Transverse colon (tissue), 4 donors: ENCODE data around the gene ARHGAP32. TPM values are rescaled to one million over a fixed set of nuclear protein-coding genes. Genes with fewer than 3 reads are reported as not detected.

Experiments
- DNase-seq: peaks from one replicate; pipeline ENCODE4 v3.0.0-alpha.2; 2019
- H3K27ac ChIP-seq, 4 donors: fragments of 200-600 bp; sonication (generic); 2 replicates each; pipeline ENCODE4 v1.5.1; 2016 to 2018; ENCODE audit warnings: inconsistent platforms in 4 of 4
- H3K27me3 ChIP-seq: fragments of 200-600 bp; sonication (generic); 2 replicates; pipeline ENCODE4 v1.5.1; 2017; ENCODE audit warnings: inconsistent platforms
- H3K36me3 ChIP-seq, 4 donors: fragments of 200-600 bp; sonication (generic); 2 replicates each; pipeline ENCODE4 v1.5.1; 2017 to 2019; ENCODE audit warnings: inconsistent platforms in 4 of 4
- H3K4me1 ChIP-seq, 4 donors: fragments of 200-600 bp; sonication (generic); 2 replicates each; pipeline ENCODE4 v1.5.1; 2017 to 2020; ENCODE audit warnings: inconsistent platforms in 4 of 4
- H3K4me3 ChIP-seq, 4 donors: fragments of 200-600 bp; sonication (generic); 1 replicate in 1 of 4; 2 replicates in 3 of 4; pipeline versions ENCODE4 v1.5.1 to v1.6.1; 2017 to 2019; ENCODE audit warnings: inconsistent platforms in 4 of 4
- H3K9me3 ChIP-seq, 2 donors: fragments of 200-600 bp; sonication (generic); 2 replicates each; pipeline ENCODE4 v1.5.1; 2017 to 2019; ENCODE audit warnings: inconsistent platforms in 2 of 2
- EP300 ChIP-seq: sonication (generic); formaldehyde crosslinking; IDR thresholded peaks from one replicate; pipeline ENCODE4 v1.6.1; 2017; ENCODE audit warnings: antibody characterized with exemption, low read depth
- POLR2A ChIP-seq: fragments of 450-650 bp; IDR thresholded peaks from one replicate; pipeline ENCODE4 v1.6.1; 2016; ENCODE audit warnings: antibody characterized with exemption, mild to moderate bottlenecking, moderate library complexity
- POLR2AphosphoS5 ChIP-seq, 3 donors: sonication (generic); formaldehyde crosslinking; IDR thresholded peaks; one replicate each; pipeline ENCODE4 v1.6.1; 2016; ENCODE audit warnings: antibody characterized with exemption in 3 of 3
- WGBS, 2 donors: methylation state at CpG; one replicate each; pipeline ENCODE4 v1.1.5; 2018; ENCODE audit warnings: low coverage in 1 of 2; 5-methylcytosine and 5-hydroxymethylcytosine counted together
- in situ Hi-C, 4 donors: fragments of 200-750 bp; cut with MboI; loops; one replicate each; pipeline versions ENCODE4 v1.15.0 to v1.15.1; 2017; ENCODE audit warnings: low sequenced_read_pairs in 3 of 4, low pct_ligation_motif_present in 1 of 4, low pct_unique_long_range_greater_than_20kb in 1 of 4
- intact Hi-C: fragments of 100-400 bp; cut with DNase I; formaldehyde crosslinking; loops from one replicate; pipeline ENCODE4 v1.15.1; 2023; ENCODE audit warnings: low total_unique reads
- total RNA-seq, 4 donors: library from RNA; depleted of rRNA; stranded (reverse); fragments of >200 nt; gene quantifications; one replicate each; pipeline ENCODE4 v1.1.0, GENCODE V29; 2016
- TF ChIP-seq, protein P1 (sequence below), 5 experiments: fragments of 200-600 bp in 3 of 5; fragments of 450-650 bp in 2 of 5; sonication (generic) in 3 of 5; IDR thresholded peaks; 1 replicate in 2 of 5; 2 replicates in 3 of 5; pipeline ENCODE4 v1.5.1; 2016 to 2017; ENCODE audit warnings: antibody characterized with exemption in 5 of 5, inconsistent platforms in 3 of 5, mild to moderate bottlenecking in 2 of 5, moderate library complexity in 1 of 5

ARHGAP32 gene
- total RNA-seq, 4 donors from 2014 or later: 66.9 to 86.9 (median 74.8) TPM

DNA sequence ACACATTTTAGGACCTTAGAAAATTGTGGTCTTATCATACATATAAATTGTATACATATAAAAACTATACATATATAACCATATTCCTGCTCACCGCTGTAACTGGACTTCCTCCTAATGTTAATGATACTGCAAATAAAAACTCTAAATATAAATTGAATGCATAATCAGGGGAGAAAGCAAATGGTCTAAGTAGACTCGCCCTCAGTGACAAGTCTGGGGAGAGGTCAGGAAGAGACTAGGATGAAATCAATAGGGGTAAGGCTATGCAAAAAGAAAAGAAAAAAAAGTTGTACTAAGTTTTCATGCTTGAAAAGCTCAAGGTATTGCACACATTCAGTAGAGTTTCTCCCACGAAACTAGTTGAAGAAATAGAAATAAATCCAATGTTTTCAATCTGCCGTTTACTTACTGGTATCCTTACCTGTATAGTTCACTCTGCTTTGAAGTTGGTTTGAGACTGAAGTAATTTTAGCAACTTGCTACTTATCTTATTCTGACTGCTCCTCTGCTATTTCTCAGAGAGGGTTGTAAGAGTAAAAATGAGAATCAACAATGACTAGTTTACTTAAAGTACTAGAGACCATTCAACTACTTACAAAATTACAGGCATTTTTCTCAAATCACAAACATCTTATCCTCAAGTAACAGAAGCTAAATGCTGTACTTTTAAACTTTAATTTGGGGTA is 12.2 kb upstream of the ARHGAP32 start:
- intact Hi-C loops: no loop called here
- Histone ChIP-seq H3K27ac (no peak overlapping the region), H3K36me3 (peaks cover 0 to 5% (median 0%) of the 10 kb centered on the region in 4 donors), H3K4me1 (peaks cover 0 to 4% (median 0%) of the 10 kb centered on the region in 4 donors), H3K9me3 (peaks cover 0 to 5% of the 10 kb centered on the region in 2 donors), H3K27me3 (no peaks in the 10 kb centered on the region), H3K4me3 (no peak overlapping the region)
- DNase-seq: no peak
- in situ Hi-C loops: no loop called here
- no peak for TF ChIP-seq POLR2A
- TF ChIP-seq EP300: no peak
- no peak for TF ChIP-seq POLR2AphosphoS5 (IDR thresholded peaks at IDR 0.05)
- TF ChIP-seq, protein P1, sequence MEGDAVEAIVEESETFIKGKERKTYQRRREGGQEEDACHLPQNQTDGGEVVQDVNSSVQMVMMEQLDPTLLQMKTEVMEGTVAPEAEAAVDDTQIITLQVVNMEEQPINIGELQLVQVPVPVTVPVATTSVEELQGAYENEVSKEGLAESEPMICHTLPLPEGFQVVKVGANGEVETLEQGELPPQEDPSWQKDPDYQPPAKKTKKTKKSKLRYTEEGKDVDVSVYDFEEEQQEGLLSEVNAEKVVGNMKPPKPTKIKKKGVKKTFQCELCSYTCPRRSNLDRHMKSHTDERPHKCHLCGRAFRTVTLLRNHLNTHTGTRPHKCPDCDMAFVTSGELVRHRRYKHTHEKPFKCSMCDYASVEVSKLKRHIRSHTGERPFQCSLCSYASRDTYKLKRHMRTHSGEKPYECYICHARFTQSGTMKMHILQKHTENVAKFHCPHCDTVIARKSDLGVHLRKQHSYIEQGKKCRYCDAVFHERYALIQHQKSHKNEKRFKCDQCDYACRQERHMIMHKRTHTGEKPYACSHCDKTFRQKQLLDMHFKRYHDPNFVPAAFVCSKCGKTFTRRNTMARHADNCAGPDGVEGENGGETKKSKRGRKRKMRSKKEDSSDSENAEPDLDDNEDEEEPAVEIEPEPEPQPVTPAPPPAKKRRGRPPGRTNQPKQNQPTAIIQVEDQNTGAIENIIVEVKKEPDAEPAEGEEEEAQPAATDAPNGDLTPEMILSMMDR (IDR thresholded peaks at IDR 0.05): no peak
- WGBS, 2 donors: 84 to 90% methylated on average over 3 to 4 of the region's 4 CpGs

DNA sequence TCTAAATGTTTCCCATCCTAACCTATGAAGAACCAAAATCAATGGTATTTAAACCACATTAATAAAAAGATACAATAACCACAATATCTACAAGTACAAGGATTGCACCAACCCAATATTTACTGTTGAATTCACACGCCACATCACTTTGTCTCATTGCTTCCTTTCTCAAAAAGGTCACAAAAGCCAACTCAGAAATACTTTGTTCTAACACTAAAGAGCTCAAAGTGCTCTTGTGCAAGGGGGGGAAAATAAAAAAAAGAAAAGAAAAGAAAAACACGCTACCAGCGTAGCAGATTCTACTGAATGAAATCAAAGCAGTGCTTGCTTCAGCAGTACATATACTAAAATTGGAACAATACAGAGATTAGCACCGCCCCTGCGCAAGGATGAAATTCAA is 10.5 kb upstream of the ARHGAP32 start:
- no peak for DNase-seq
- Histone ChIP-seq H3K9me3 (peaks cover 0 to 5% of the 10 kb centered on the region in 2 donors), H3K27ac (no peak overlapping the region), H3K4me1 (no peaks in the 10 kb centered on the region), H3K36me3 (peaks cover 0 to 7% (median 0%) of the 10 kb centered on the region in 4 donors), H3K4me3 (no peak overlapping the region), H3K27me3 (no peaks in the 10 kb centered on the region)
- WGBS, 2 donors: 79 to 87% methylated on average over 5 of the region's 5 CpGs
- in situ Hi-C loops (no loop called here), intact Hi-C loops (no loop called here)
- TF ChIP-seq, protein P1 (IDR thresholded peaks at IDR 0.05): no peak
- TF ChIP-seq POLR2A: no peak
- no peak for TF ChIP-seq EP300
- no peak for TF ChIP-seq POLR2AphosphoS5 (IDR thresholded peaks at IDR 0.05)

- Histone ChIP-seq H3K27me3 (no peaks in the 10 kb centered on the region), H3K4me1 (peaks cover under 1 to 23% (median 9%) of the 10 kb centered on the region in 4 donors), H3K9me3 (peaks cover 0 to 5% of the 10 kb centered on the region in 2 donors), H3K4me3 (no peak overlapping the region), H3K27ac (no peak overlapping the region), H3K36me3 (peaks cover 0 to 7% (median 0%) of the 10 kb centered on the region in 4 donors)
- WGBS, 2 donors: 91 to 96% methylated on average over 4 to 6 of the region's 6 CpGs
- in situ Hi-C loops: no loop called here
- no peak for DNase-seq
- intact Hi-C loops: no loop called here
- TF ChIP-seq, protein P1 (IDR thresholded peaks at IDR 0.05): no peak
- TF ChIP-seq EP300 (no peak), POLR2AphosphoS5 (IDR thresholded peaks at IDR 0.05) (no peak), POLR2A (no peak)
Measured at GRCh38 chr11:129195682-129196081, 3.6 kb upstream of the ARHGAP32 start.

DNA sequence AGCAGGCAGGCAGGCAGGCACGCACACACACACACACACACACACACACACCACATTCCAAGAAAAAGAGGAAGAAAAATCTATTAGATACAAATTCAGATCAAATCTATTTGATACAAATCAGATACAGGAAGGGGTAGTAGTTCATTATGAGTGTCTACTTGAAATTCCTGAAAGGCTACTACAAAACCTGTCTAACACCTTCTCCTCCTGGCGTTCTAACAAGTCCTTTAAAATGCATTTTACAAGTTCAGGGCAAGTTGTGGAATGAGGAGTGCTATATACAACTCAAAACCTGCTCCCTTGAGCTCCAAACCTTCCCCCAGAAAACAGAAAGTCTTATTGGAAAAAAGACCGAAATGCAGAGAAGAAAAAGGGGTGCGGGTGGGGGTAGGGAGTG is 476 bp downstream of the ARHGAP32 start:
- intact Hi-C loops: loop anchor here (5.0 kb wide), 1 partner anchor 599 kb away; no protein-coding TSS in a partner anchor
- DNase-seq: no peak
- H3K4me3 ChIP-seq: no peak overlapping the region
- H3K9me3 ChIP-seq: peaks cover 0 to 3% of the 10 kb centered on the region in 2 donors
- H3K27me3 ChIP-seq: no peaks in the 10 kb centered on the region
- H3K36me3 ChIP-seq: no peaks in the 10 kb centered on the region
- TF ChIP-seq POLR2A: no peak
- TF ChIP-seq, protein P1 (IDR thresholded peaks at IDR 0.05): no peak
- TF ChIP-seq POLR2AphosphoS5 (IDR thresholded peaks at IDR 0.05): no peak
- TF ChIP-seq EP300: no peak
- WGBS, 2 donors: 49 to 56% methylated on average over 4 of the region's 4 CpGs
- peak overlapping the region in 3 of 4 donors; percentile 26 to 43 (median 27) for H3K27ac ChIP-seq
- in situ Hi-C loops: no loop called here
- peaks cover 12 to 46% (median 23%) of the 10 kb centered on the region in 4 donors for H3K4me1 ChIP-seq
